ENCODE measurements around the gene ZNF335. TPM values are rescaled to one million over a fixed set of nuclear protein-coding genes. Genes with fewer than 3 reads are reported as not detected.

ZNF335 gene
- total and polyA plus RNA-seq, 2 of the 13 experiments (the other 11 are each of a cell fraction or from before 2014, with no cell fraction given), result 9.7 to 13.7 TPM

DNA sequence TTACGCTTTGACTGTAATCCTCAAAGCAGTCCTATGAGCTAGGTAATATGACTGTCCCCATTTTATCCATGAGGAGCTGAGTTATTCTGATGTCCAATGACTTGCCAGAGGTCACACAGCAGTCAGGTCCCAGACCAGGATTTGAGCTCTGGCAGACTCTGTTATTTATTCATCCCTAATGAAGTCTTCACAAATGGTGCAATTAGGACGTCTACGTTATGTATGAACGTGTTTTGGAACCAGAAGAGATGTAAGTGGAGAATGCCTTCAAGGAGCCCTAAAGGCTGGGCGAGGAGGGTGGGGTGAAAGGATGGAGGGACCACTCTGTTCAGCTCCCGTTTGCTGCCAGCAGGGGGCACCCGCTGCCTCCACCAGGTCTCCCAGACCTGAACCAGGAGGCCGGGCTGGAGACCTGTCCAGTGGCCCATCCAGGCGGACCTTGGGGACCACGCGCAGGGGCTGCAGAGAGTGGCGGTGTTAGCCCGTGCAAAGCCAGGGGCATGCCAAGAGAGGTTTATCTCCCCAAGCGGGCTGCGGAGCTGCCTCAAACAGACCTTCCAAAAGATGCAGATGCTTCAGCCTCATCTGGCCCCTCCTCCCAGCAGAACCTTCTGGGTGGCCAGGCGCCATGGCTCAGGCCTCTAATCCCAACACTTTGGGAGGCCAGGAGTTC is 15.2 kb upstream of the ZNF335 start (continued):
- TF ChIP-seq, protein P1, sequence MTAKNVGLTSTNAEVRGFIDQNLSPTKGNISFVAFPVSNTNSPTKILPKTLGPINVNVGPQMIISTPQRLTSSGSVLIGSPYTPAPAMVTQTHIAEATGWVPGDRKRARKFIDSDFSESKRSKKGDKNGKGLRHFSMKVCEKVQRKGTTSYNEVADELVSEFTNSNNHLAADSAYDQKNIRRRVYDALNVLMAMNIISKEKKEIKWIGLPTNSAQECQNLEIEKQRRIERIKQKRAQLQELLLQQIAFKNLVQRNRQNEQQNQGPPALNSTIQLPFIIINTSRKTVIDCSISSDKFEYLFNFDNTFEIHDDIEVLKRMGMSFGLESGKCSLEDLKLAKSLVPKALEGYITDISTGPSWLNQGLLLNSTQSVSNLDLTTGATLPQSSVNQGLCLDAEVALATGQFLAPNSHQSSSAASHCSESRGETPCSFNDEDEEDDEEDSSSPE (CRISPR knock-in tag; IDR thresholded peaks at IDR 0.05), result no peak
- TF ChIP-seq, protein P2, sequence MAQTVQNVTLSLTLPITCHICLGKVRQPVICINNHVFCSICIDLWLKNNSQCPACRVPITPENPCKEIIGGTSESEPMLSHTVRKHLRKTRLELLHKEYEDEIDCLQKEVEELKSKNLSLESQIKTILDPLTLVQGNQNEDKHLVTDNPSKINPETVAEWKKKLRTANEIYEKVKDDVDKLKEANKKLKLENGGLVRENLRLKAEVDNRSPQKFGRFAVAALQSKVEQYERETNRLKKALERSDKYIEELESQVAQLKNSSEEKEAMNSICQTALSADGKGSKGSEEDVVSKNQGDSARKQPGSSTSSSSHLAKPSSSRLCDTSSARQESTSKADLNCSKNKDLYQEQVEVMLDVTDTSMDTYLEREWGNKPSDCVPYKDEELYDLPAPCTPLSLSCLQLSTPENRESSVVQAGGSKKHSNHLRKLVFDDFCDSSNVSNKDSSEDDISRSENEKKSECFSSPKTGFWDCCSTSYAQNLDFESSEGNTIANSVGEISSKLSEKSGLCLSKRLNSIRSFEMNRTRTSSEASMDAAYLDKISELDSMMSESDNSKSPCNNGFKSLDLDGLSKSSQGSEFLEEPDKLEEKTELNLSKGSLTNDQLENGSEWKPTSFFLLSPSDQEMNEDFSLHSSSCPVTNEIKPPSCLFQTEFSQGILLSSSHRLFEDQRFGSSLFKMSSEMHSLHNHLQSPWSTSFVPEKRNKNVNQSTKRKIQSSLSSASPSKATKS (CRISPR knock-in tag; IDR thresholded peaks at IDR 0.05), result no peak
- TF ChIP-seq ZNF746 (CRISPR knock-in tag; IDR thresholded peaks at IDR 0.05) (no peak), PRMT3 (CRISPR knock-in tag; IDR thresholded peaks at IDR 0.05; ENCODE audit: borderline replicate concordance, low read depth) (no peak), ZNF563 (CRISPR knock-in tag; IDR thresholded peaks at IDR 0.05) (no peak), BCL6 (CRISPR knock-in tag; IDR thresholded peaks at IDR 0.05) (no peak), MED1 (CRISPR knock-in tag; IDR thresholded peaks at IDR 0.05) (no peak), ZNF44 (CRISPR knock-in tag; IDR thresholded peaks at IDR 0.05) (peak; percentile 72; the same call in 1 of the 2 replicates), ZKSCAN8 (CRISPR knock-in tag; IDR thresholded peaks at IDR 0.05; ENCODE audit: borderline replicate concordance) (no peak), SIX1 (CRISPR knock-in tag; IDR thresholded peaks at IDR 0.05; ENCODE audit: borderline replicate concordance) (no peak), PHF20 (CRISPR knock-in tag; IDR thresholded peaks at IDR 0.05) (no peak), HOXA3 (CRISPR knock-in tag; IDR thresholded peaks at IDR 0.05) (no peak), RARA (CRISPR knock-in tag; IDR thresholded peaks at IDR 0.05) (0 out of 2 replicates have a peak, but pooled peaks have one; percentile 23), NCOA5 (CRISPR knock-in tag; IDR thresholded peaks at IDR 0.05) (no peak)
- TF ChIP-seq, protein P3, sequence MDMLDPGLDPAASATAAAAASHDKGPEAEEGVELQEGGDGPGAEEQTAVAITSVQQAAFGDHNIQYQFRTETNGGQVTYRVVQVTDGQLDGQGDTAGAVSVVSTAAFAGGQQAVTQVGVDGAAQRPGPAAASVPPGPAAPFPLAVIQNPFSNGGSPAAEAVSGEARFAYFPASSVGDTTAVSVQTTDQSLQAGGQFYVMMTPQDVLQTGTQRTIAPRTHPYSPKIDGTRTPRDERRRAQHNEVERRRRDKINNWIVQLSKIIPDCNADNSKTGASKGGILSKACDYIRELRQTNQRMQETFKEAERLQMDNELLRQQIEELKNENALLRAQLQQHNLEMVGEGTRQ (IDR thresholded peaks at IDR 0.05; ENCODE audit: low read depth, low read length), result no peak
- TF ChIP-seq, protein P3 (CRISPR knock-in tag; IDR thresholded peaks at IDR 0.05; ENCODE audit: borderline replicate concordance), result no peak
- TF ChIP-seq, protein P4, sequence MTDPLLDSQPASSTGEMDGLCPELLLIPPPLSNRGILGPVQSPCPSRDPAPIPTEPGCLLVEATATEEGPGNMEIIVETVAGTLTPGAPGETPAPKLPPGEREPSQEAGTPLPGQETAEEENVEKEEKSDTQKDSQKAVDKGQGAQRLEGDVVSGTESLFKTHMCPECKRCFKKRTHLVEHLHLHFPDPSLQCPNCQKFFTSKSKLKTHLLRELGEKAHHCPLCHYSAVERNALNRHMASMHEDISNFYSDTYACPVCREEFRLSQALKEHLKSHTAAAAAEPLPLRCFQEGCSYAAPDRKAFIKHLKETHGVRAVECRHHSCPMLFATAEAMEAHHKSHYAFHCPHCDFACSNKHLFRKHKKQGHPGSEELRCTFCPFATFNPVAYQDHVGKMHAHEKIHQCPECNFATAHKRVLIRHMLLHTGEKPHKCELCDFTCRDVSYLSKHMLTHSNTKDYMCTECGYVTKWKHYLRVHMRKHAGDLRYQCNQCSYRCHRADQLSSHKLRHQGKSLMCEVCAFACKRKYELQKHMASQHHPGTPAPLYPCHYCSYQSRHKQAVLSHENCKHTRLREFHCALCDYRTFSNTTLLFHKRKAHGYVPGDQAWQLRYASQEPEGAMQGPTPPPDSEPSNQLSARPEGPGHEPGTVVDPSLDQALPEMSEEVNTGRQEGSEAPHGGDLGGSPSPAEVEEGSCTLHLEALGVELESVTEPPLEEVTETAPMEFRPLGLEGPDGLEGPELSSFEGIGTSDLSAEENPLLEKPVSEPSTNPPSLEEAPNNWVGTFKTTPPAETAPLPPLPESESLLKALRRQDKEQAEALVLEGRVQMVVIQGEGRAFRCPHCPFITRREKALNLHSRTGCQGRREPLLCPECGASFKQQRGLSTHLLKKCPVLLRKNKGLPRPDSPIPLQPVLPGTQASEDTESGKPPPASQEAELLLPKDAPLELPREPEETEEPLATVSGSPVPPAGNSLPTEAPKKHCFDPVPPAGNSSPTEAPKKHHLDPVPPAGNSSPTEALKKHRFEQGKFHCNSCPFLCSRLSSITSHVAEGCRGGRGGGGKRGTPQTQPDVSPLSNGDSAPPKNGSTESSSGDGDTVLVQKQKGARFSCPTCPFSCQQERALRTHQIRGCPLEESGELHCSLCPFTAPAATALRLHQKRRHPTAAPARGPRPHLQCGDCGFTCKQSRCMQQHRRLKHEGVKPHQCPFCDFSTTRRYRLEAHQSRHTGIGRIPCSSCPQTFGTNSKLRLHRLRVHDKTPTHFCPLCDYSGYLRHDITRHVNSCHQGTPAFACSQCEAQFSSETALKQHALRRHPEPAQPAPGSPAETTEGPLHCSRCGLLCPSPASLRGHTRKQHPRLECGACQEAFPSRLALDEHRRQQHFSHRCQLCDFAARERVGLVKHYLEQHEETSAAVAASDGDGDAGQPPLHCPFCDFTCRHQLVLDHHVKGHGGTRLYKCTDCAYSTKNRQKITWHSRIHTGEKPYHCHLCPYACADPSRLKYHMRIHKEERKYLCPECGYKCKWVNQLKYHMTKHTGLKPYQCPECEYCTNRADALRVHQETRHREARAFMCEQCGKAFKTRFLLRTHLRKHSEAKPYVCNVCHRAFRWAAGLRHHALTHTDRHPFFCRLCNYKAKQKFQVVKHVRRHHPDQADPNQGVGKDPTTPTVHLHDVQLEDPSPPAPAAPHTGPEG (CRISPR knock-in tag; IDR thresholded peaks at IDR 0.05), result no peak
- TF ChIP-seq, protein P5, sequence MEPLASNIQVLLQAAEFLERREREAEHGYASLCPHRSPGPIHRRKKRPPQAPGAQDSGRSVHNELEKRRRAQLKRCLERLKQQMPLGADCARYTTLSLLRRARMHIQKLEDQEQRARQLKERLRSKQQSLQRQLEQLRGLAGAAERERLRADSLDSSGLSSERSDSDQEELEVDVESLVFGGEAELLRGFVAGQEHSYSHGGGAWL (CRISPR knock-in tag; IDR thresholded peaks at IDR 0.05), result no peak

Data from HepG2 (cell line).